HG03342 (cell line): Measurements from ENCODE around the gene HDLBP.

Source experiments
- ATAC-seq: cut with Tn5 transposase; IDR thresholded peaks from one replicate; pipeline ENCODE4 v1.9.1; 2021; ENCODE audit warnings: mild to moderate bottlenecking, moderate library complexity; ENCODE audit not compliant: unreplicated experiment

The HDLBP gene

DNA sequence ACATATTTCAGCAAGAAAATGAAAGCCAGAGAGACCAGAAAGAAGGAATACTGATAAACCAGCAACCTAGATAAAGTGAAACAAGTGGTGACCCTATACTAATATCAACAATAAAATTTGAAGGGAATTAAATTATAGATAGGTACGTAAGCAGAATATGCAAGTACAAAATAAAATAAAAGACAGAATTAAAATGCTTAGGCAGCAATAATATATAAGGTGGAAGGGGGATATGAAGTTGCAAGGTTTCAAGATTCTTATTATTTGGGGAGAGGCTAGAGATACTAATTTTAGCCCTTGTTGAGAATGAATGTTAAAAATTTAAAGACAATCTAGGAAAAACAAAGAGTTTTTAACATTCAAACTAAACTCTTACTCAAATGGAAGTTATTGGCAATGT, 39.6 kb downstream of the HDLBP start:
- no peak for ATAC-seq

- ATAC-seq = no peak
Observed at GRCh38 chr2:241275504-241275903, 40.0 kb downstream of the HDLBP start.

- ATAC-seq = no peak
Observed at GRCh38 chr2:241274127-241274526, 41.3 kb downstream of the HDLBP start.

DNA sequence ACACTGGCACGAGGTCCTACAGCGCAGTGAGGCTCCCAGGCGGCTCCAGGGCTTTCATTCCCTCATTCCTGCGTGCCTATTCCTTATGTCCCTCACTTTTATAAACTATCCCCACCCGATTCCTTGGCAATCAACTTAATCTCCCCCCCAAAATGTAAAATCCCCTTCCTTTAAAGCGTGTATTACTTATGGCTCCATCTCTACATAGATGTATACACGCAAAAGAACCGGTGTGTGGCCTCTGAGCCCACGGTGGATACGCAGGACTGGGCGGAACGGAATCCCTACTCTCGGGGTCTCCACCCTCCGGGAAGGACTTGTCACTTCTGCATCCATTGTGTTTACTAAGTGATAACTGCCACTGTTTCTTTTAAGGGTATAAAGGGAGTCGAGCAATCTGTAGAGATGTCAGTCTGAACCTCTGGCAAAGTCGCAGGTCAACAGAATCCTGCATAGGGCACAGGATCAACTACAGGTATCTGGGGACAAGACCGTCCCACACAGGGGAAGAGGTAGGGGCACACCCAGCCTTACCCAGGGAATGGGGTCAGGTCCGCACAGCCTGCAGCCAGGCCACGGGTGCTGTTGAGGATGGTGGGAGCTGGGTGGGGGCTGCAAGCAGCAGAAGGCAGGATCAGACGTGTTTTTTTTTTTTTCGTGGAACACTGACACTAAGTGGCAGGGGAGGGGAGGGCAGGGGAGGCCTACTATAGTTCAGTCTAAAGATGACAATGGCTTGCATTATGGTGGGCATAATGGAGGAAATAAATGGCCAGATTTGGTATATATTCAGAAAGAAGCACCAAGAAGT, 42.1 kb downstream of the HDLBP start:
- no peak for ATAC-seq

DNA sequence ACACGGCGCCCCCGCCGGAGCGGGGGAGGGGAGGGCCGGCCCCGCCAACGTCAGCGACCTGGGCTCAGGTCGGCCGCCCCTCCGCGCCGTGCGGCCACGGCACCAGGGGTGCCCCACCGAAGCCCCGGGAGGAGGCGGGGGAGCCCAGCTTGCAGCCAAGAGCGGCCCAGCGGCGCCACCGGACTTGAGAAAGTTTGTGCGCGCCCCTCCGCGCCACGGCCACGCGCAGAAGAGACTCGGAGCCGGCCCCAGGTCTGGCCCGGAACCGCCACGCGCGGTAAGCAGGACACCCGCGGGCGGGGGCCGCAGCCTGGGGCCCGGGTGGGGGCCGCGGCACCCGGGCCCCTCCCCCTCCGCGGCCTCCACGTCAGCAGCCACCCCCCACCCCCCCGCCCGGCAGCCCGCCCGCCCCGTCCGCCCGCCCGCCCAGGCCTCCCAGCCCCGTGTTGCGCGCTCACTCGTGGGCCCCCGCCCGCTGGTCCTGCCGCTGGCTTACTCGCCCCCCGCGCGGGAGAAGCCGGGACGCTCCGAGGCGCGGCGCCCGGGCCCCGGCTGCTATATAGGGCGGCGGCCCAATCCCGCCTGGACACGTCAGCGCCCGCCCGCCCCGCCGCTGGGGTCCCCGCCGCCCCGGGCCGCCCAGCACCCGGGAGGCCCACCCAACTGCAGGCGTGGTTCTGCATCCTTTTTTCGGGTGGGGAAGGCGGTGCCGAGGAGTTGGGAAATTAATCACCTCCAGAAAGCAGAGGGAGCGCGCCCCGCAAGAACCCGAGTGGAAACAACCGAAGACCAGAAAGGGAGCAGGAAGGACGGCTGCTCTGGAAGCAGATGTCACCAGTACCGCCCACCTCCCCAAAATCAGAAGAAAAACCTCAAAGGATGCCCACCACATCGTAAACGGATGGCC, 42.9 kb downstream of the HDLBP start:
- peak; percentile 51 for ATAC-seq

DNA sequence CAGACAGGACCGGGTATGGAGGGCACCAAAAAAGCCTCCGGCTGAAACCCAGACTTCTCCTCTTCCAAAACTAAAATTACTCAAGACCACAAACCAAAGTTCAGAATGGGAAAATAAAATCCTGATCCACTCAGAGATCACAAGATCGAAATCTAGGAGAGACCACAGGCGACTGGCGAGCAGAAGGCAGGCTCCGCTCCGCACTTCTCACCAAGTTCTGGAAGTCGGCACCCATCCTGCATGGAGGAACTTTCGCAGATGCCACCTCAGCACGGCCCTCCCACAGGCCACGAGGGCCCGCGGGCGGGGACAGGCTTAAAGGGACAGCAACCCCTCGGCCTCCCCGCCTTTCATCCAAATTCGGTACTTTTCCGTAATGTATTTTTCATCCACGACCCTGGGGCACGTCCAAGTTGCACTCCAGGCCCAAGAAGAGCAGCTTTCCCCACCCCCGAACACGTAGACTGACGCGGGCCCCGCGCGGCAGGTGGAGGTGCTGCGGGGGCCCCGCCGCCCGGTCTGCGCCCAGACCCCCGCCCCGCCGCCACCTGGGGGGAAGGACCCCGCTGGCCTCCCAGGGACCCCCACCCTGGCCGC, 43.7 kb downstream of the HDLBP start:
- peak; percentile 43 for ATAC-seq

DNA sequence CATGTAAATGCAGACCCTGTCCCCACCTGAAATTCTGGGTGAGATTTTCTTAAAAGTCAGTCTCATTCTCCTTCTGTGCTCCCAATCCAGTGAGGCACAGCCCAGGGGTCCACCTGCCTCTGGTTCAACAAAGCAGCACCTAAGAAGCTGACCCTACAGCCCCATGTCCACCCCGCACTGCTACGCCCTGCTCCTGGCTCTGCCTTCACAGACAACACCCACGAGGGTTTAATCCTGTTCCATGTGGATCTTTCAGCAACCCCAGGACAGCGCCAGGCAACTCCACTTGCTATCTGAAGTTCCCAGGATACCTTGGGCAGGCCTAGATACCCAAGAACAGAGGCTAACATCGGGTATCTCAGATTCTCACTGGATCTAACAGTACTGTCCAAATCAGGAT, 44.9 kb downstream of the HDLBP start:
- no peak for ATAC-seq

- ATAC-seq = no peak
Observed at GRCh38 chr2:241269707-241270520, 45.6 kb downstream of the HDLBP start.

GRCh38 chr2:241268716-241269445, 46.6 kb downstream of the HDLBP start:
- ATAC-seq = no peak

DNA sequence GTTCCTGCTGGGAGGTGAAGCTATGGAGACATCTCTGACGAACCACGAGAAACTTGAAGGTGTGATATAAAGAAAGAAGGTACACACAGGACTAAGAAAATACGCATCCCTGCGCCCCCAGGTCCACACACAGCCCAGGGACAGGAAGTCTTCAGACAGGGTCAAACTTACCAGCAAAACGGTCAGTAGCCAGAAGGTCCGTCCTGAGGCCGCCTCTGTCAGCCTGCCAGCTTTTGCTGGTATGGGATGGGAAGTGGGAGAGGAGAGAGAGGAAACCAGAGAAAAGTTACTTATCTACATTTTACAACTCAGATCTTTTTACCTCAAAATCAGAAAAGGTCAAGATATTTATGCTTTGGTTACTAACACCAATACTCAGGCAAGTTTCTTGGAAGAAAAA, 47.2 kb downstream of the HDLBP start:
- ATAC-seq = no peak

DNA sequence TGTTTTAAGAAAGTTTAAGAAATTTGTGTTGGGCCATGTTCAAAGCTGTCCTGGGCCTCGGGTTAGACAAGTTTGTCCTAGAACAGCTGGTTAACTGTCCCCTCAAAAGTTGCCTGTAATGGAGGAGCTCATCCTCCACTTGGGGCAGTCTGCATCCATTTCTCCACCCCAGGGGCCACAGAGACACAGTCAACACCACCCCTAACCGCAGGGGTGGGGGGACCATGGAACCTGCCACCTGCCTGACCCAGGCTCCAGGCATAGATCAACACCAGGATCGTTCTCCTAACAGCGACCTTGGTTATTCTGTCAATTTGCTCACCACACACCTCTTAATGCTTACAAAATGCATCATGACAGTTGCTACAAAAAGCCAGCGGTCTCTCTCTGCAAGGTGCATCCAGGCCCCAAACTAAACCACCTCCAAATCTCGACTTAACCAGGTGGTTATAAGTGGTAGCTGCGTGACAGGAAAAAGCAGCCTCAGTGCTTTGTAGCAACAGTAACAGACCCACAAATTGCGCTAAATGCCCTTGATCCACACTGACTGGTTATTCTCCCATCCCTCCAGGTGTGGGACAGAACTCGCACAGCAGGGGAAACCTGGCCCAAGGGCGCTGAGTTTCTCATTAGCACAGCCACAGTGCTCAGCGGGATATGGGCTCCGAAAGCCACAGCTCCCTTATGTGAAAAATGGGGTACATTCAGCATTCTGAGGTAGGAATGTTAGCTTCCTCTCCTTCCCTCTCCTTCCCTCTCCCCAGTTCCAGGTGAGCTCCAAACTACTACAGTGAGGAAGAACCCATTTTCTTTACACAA, 48.0 kb downstream of the HDLBP start:
- ATAC-seq = no peak

DNA sequence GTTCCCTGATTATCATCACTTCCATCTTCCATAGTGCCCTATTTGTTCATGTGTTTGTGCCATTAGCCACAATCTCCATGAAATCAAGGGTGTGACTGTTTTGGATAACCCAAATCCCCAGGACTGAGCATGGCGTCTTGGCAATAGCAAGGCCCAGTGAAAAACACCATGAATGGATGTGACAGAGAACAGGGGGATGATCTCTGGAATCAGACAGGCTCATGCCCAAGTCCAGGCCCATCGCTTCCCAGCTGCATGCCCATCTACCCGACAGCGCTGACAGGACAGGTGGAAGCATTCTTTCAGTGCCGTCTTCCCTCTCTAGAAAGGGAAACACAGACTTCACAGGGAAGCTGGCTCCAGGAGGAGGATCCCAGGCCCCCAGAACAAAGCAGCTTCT, 50.0 kb downstream of the HDLBP start:
- ATAC-seq = no peak

- no peak for ATAC-seq
Observed at GRCh38 chr2:241263061-241263460, 52.4 kb downstream of the HDLBP start.

DNA sequence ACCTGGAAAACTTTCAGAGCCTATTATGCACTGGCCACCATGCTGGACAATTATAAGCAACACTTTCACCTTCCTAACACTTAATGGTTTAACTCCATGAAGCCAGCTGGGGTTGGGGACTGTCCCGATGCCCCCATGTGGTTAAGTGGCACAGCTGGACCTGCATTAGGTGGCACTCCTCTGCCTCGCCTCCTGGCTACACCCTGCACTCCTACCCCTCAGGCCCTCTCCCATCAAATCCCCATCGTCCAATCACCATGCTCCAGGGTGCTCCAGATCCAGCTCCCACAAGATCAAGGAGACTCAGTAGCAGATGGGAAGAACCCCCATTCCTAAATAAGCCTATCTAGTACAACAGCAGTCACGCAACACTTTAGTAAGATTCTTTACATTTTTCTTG, 53.8 kb downstream of the HDLBP start:
- ATAC-seq = no peak

GRCh38 chr2:241260911-241261310, 54.6 kb downstream of the HDLBP start:
- no peak for ATAC-seq

DNA sequence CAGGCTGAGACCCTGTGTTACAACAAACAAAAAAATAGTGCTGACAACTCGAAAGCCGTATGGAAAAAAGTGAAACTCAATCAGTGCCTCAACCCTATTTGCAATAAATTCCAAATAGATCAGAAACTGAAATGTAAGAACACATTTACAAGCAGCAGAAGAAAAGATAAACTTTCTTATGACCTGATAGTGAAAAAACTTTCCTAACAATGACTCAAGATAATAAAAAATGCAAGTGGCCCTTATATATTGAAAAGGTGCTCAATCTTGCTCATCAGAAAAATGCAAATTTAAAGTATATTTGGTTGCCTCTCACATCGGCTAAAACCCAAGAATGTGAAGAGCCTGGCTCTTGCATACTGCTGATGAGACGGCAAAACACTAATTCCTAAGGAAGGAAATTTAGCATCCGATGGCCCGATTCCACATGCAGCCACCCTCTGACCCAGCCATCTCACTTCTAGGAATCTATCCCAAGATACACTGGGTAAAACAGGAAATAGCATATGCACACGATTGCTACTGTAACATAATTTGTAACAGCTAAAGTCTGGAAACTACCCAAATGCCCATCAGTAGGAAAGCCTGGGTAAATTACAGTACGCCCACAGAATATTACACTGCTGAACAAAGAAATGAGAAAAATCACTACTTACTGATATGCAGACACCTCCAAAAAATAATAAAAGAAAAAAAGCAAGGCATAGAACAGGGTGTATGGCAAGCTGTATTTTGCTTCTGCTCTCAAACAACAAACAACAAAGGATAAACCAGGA, 56.8 kb downstream of the HDLBP start:
- no peak for ATAC-seq

DNA sequence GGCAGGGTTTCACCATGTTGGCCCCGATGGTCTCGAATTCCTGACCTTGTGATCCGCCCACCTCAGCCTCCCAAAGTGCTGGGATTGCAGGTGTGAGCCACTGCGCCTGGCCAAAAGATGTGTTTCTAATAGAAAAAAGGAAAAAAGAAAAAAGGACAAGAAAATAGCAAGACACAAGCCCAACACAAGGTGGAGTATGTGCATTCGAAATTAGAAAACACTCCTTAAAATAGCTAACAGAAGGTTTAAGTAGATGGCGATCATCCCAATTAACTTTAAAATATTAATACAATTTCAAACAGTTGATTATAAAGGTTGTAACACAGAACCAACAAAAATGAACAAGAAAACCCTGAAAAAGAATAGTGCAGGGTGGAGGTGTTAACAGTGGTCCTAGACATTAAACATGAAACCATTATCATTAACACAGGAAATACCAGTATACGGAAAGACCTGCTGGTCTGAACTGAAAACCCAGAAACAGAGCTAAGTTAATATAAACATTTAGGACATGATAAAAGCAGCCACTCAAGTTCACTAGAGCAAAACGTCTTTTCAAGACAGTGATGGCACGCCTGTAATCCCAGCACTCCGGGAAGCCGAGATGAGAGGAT, 57.9 kb downstream of the HDLBP start:
- ATAC-seq = no peak

GRCh38 chr2:241256168-241256545, 59.3 kb downstream of the HDLBP start:
- no peak for ATAC-seq
